HCT116 (cell line): ENCODE measurements around the gene NUDT13. TPM values are rescaled to one million over a fixed set of nuclear protein-coding genes. Genes with fewer than 3 reads are reported as not detected.

ENCODE experiments used
- ATAC-seq: fragments of 200-7000 bp; cut with Tn5 transposase; 2 replicates; pipeline ENCODE4 v1.9.1; 2020; ENCODE audit warnings: mild to moderate bottlenecking, moderate library complexity
- BruUV-seq: library from RNA; stranded (reverse); fragments of 400-500 nt; replicated peaks from 2 replicates; lab custom pipeline; 2021; lab: Mats Ljungman, UMichigan
- CTCF ChIA-PET: fragments of 300-600 bp; sonication (Branson Sonifier 250); formaldehyde crosslinking; loops from one replicate; lab custom pipeline; 2021; ENCODE audit warnings: antibody characterized with exemption; lab: Charles Lee
- POLR2A ChIA-PET: fragments of 300-600, 350-600 bp; sonication (Branson Sonifier 250); formaldehyde crosslinking; loops from one replicate; lab custom pipeline; 2021; ENCODE audit warnings: antibody characterized with exemption; lab: Charles Lee
- RAD21 ChIA-PET, 2 experiments: fragments of 300-600 bp; sonication (Branson Sonifier 250); formaldehyde crosslinking; loops; one replicate each; lab custom pipeline; 2023; ENCODE audit warnings: low total read pairs in 2 of 2; ENCODE audit not compliant: uncharacterized antibody in 2 of 2, unreplicated experiment in 2 of 2, low non-redundant PET in 1 of 2; lab: Charles Lee
- DNase-seq: peaks from one replicate; pipeline ENCODE4 v3.0.0-alpha.2; 2010; ENCODE audit warnings: low read depth, low spot score
- H2AFZ ChIP-seq: fragments of 200-600 bp; shearing (Covaris generic), sonication (generic); 2 replicates; pipeline ENCODE4 v1.6.1; 2017; ENCODE audit warnings: low read depth, mixed run types, mixed read lengths, antibody characterized with exemption, low read length; ENCODE audit not compliant: poor library complexity, severe bottlenecking
- H3K27ac ChIP-seq: 2 replicates; pipeline ENCODE4 v1.5.1; 2012; ENCODE audit warnings: low read depth, low read length
- H3K27me3 ChIP-seq: fragments of 200-600 bp; sonication (generic); 2 replicates; pipeline ENCODE4 v1.6.1; 2016; ENCODE audit warnings: mixed run types, low read length, mixed read lengths; ENCODE audit not compliant: insufficient read depth
- H3K36me3 ChIP-seq, 2 experiments: fragments of 200-500 bp in 1 of 2; fragments of 200-600 bp in 1 of 2; sonication (Bioruptor generic) in 1 of 2; sonication (generic) in 1 of 2; 2 replicates each; pipeline versions ENCODE4 v1.5.1 to v1.6.1; 2014 to 2016; ENCODE audit warnings: low read length in 2 of 2, inconsistent platforms in 1 of 2, mixed read lengths in 1 of 2, mixed run types in 1 of 2; ENCODE audit not compliant: insufficient read depth in 2 of 2, control insufficient read depth in 1 of 2
- H3K4me1 ChIP-seq, 2 experiments: fragments of 200-600 bp in 1 of 2; sonication (generic) in 1 of 2; 2 replicates each; pipeline versions ENCODE4 v1.5.1 to v1.6.1; 2012 to 2017; ENCODE audit warnings: low read length in 2 of 2, inconsistent platforms in 1 of 2, mild to moderate bottlenecking in 1 of 2, mixed read lengths in 1 of 2, mixed run types in 1 of 2, moderate library complexity in 1 of 2; ENCODE audit not compliant: insufficient read depth in 2 of 2, control insufficient read depth in 1 of 2
- H3K4me2 ChIP-seq: fragments of 200-600 bp; sonication (generic); 2 replicates; pipeline ENCODE4 v1.6.1; 2017; ENCODE audit warnings: mixed run types, low read length, mixed read lengths
- H3K4me3 ChIP-seq, 2 experiments: fragments of 200-600 bp in 1 of 2; sonication (generic) in 1 of 2; replicated peaks in 1 of 2; 2 replicates each; pipeline ENCODE4 v1.5.1; 2011 to 2016; ENCODE audit warnings: low read length in 2 of 2, control low read depth in 1 of 2, low read depth in 1 of 2, mild to moderate bottlenecking in 1 of 2, mixed read lengths in 1 of 2, mixed run types in 1 of 2
- H3K79me2 ChIP-seq: fragments of 200-600 bp; sonication (generic); 2 replicates; pipeline ENCODE4 v1.6.1; 2017; ENCODE audit warnings: mild to moderate bottlenecking, mixed run types, low read length, moderate library complexity, mixed read lengths; ENCODE audit not compliant: insufficient read depth
- H3K9ac ChIP-seq: fragments of 200-600 bp; sonication (generic); 2 replicates; pipeline ENCODE4 v1.6.1; 2016; ENCODE audit warnings: low read length, mixed read lengths
- H3K9me2 ChIP-seq: fragments of 200-600 bp; sonication (generic), shearing (Covaris generic); 2 replicates; pipeline ENCODE4 v1.6.1; 2017; ENCODE audit warnings: mixed run types, mild to moderate bottlenecking, moderate library complexity; ENCODE audit not compliant: insufficient read depth
- H3K9me3 ChIP-seq, 2 experiments: fragments of 200-500 bp in 1 of 2; fragments of 200-600 bp in 1 of 2; sonication (Bioruptor generic) in 1 of 2; sonication (generic) in 1 of 2; 2 replicates each; pipeline ENCODE4 v1.6.1; 2014 to 2017; ENCODE audit warnings: low read length in 2 of 2, mixed read lengths in 2 of 2, inconsistent platforms in 1 of 2, low read depth in 1 of 2, mild to moderate bottlenecking in 1 of 2, mixed run types in 1 of 2, moderate library complexity in 1 of 2; ENCODE audit not compliant: control insufficient read depth in 1 of 2, insufficient read depth in 1 of 2
- H4K20me1 ChIP-seq: fragments of 200-600 bp; sonication (generic), shearing (Covaris generic); 2 replicates; pipeline ENCODE4 v1.6.1; 2017; ENCODE audit warnings: mixed run types, mild to moderate bottlenecking, moderate library complexity; ENCODE audit not compliant: insufficient read depth
- ATF3 ChIP-seq: IDR thresholded peaks from 2 replicates; pipeline ENCODE4 v1.6.1; 2012
- CEBPB ChIP-seq: IDR thresholded peaks from 2 replicates; pipeline ENCODE4 v1.6.1; 2012; ENCODE audit warnings: low read depth
- CTCF ChIP-seq, 3 experiments: fragments of 200-600 bp in 1 of 3; sonication (generic) in 1 of 3; IDR thresholded peaks in 2 of 3; conservative IDR thresholded peaks in 1 of 3; 2 replicates each; pipeline ENCODE4 v1.5.1; 2012 to 2017; ENCODE audit warnings: low read depth in 2 of 3, low read length in 2 of 3, antibody characterized with exemption in 1 of 3, borderline replicate concordance in 1 of 3, control low read depth in 1 of 3, mild to moderate bottlenecking in 1 of 3, mixed read lengths in 1 of 3, mixed run types in 1 of 3, moderate library complexity in 1 of 3; ENCODE audit not compliant: insufficient read depth in 1 of 3
- EGR1 ChIP-seq: IDR thresholded peaks from 2 replicates; pipeline ENCODE4 v1.6.1; 2012; ENCODE audit warnings: low read depth
- ELF1 ChIP-seq: IDR thresholded peaks from 2 replicates; pipeline ENCODE4 v1.6.1; 2012; ENCODE audit warnings: low read depth, borderline replicate concordance
- EZH2phosphoT487 ChIP-seq: fragments of 200-600 bp; IDR thresholded peaks from 2 replicates; pipeline ENCODE4 v1.6.1; 2018; ENCODE audit warnings: antibody characterized with exemption, borderline replicate concordance
- FOSL1 ChIP-seq: IDR thresholded peaks from 2 replicates; pipeline ENCODE4 v1.6.1; 2012; ENCODE audit warnings: low read depth
- MAX ChIP-seq: IDR thresholded peaks from 2 replicates; pipeline ENCODE4 v1.6.1; 2012
- POLR2A ChIP-seq: IDR thresholded peaks from 2 replicates; pipeline ENCODE4 v1.7.0; 2011; ENCODE audit warnings: borderline replicate concordance; ENCODE audit not compliant: insufficient read depth, insufficient read length; ENCODE audit errors: extremely low read depth
- POLR2AphosphoS5 ChIP-seq: IDR thresholded peaks from 2 replicates; pipeline ENCODE4 v1.6.1; 2011; ENCODE audit warnings: mild to moderate bottlenecking, low read depth, low read length, moderate library complexity
- RAD21 ChIP-seq: IDR thresholded peaks from 2 replicates; pipeline ENCODE4 v1.6.1; 2012; ENCODE audit warnings: low read depth, mild to moderate bottlenecking
- REST ChIP-seq: IDR thresholded peaks from 2 replicates; pipeline ENCODE4 v1.6.1; 2012; ENCODE audit warnings: low read depth
- SRF ChIP-seq: IDR thresholded peaks from 2 replicates; pipeline ENCODE4 v1.6.1; 2012; ENCODE audit warnings: low read depth
- YY1 ChIP-seq: IDR thresholded peaks from 2 replicates; pipeline ENCODE4 v1.6.1; 2011; ENCODE audit warnings: low read length, low read depth, moderate library complexity, mild to moderate bottlenecking; ENCODE audit not compliant: insufficient replicate concordance; ENCODE audit errors: extremely low read depth
- ZNF274 ChIP-seq: fragments of 200-500 bp; sonication (Bioruptor generic); IDR thresholded peaks from 2 replicates; pipeline ENCODE4 v1.6.1; 2014; ENCODE audit warnings: mild to moderate bottlenecking, low read depth, low read length, inconsistent platforms
- intact Hi-C: fragments of 100-400 bp; cut with micrococcal nuclease; formaldehyde crosslinking; loops from 2 replicates; pipeline ENCODE4 v1.10.0; 2022
- total RNA-seq: library from RNA; stranded (reverse); gene quantifications from one replicate; pipeline ENCODE4 v1.2.1, GENCODE V29; 2021; ENCODE audit not compliant: unreplicated experiment

Gene NUDT13
- total RNA-seq, 1 experiment from 2014 or later, result 1.2 TPM

GRCh38 chr10:73083221-73083620 lies 27.0 kb upstream of the NUDT13 start:
- H3K79me2 ChIP-seq, result peaks cover 85% of the 10 kb centered on the region
- ChIA-PET RAD21 (no interaction called here), CTCF (interaction anchor here (1.3 kb wide), 1 partner anchor 14 kb away, joined by 4 read pairs; no protein-coding TSS in a partner anchor), POLR2A (no interaction called here)
- no peaks in the 10 kb centered on the region for H3K9me2 ChIP-seq
- no peak overlapping the region for H3K9ac ChIP-seq
- no peaks in the 10 kb centered on the region; the same call in 1 of the 2 replicates for H4K20me1 ChIP-seq
- no peak overlapping the region for H3K27ac ChIP-seq
- H3K36me3 ChIP-seq, result no peaks in the 10 kb centered on the region
- DNase-seq (no peak), ATAC-seq (no peak)
- no peak overlapping the region for H2AFZ ChIP-seq
- intact Hi-C loops, result no loop called here
- no peaks in the 10 kb centered on the region for H3K9me3 ChIP-seq
- TF ChIP-seq YY1 (no peak), MAX (no peak), SRF (no peak), CEBPB (no peak)
- H3K4me1 ChIP-seq, result no peaks in the 10 kb centered on the region
- no peaks in the 10 kb centered on the region for H3K27me3 ChIP-seq
- BruUV-seq, result no TSS peak
- no peak overlapping the region for H3K4me2 ChIP-seq
- H3K4me3 ChIP-seq, result no peak overlapping the region

GRCh38 chr10:73084209-73084608 lies 26.0 kb upstream of the NUDT13 start:
- Histone ChIP-seq H3K79me2 (peaks cover 88% of the 10 kb centered on the region), H4K20me1 (peaks cover 4% of the 10 kb centered on the region; the same call in 1 of the 2 replicates), H3K27ac (no peak overlapping the region), H3K9ac (no peak overlapping the region), H3K9me2 (no peaks in the 10 kb centered on the region), H3K4me1 (no peaks in the 10 kb centered on the region), H3K27me3 (no peaks in the 10 kb centered on the region), H2AFZ (no peak overlapping the region), H3K4me3 (no peak overlapping the region), H3K4me2 (no peak overlapping the region), H3K9me3 (no peaks in the 10 kb centered on the region), H3K36me3 (no peaks in the 10 kb centered on the region)
- intact Hi-C loops, result no loop called here
- ATAC-seq (no peak), DNase-seq (no peak)
- ChIA-PET RAD21 (no interaction called here), POLR2A (no interaction called here), CTCF (interaction anchor here (1.3 kb wide), 1 partner anchor 13 kb away, joined by 4 read pairs; no protein-coding TSS in a partner anchor)
- no TSS peak for BruUV-seq
- TF ChIP-seq ZNF274 (no peak), POLR2A (no peak), CTCF (IDR thresholded peaks at IDR 0.05 in 2 of 3, conservative IDR thresholded peaks at IDR 0.05 in 1 of 3; ENCODE audit: borderline replicate concordance in 1 of 3, insufficient read depth in 1 of 3, low read depth in 2 of 3, low read length in 2 of 3) (no peak), ELF1 (no peak), RAD21 (no peak), FOSL1 (no peak), POLR2AphosphoS5 (no peak), EZH2phosphoT487 (no peak), ATF3 (no peak), EGR1 (no peak), MAX (no peak), REST (no peak)
